Measurements from ENCODE around the gene EHMT1.

EHMT1 gene

GRCh38 chr9:137604345-137605086, 14.3 kb upstream of the EHMT1 start:
- TF ChIP-seq CTCF (IDR thresholded peaks at IDR 0.05; ENCODE audit: low read depth, low read length) = no peak

GRCh38 chr9:137605121-137606004, 13.4 kb upstream of the EHMT1 start, which contains the start of gene ARRDC1:
TSS of gene ARRDC1 (plus strand) at chr9:137605686. CDS start at chr9:137605718, 32 bp downstream.
- TF ChIP-seq CTCF (IDR thresholded peaks at IDR 0.05; ENCODE audit: low read depth, low read length) = no peak
- peak; percentile 94 for DNase-seq
- H3K36me3 ChIP-seq = no peaks in the 10 kb centered on the region
- no peaks in the 10 kb centered on the region for H3K27me3 ChIP-seq (ENCODE audit: insufficient read depth, low read depth, severe bottlenecking)
- peak within 1 kb of the TSS; percentile 42 for H3K4me3 ChIP-seq (ENCODE audit: low read depth, low read length)
- H3K27ac ChIP-seq = peak within 1 kb of the TSS; percentile 86
- H3K9me3 ChIP-seq (ENCODE audit: severe bottlenecking) = no peaks in the 10 kb centered on the region

More at GRCh38 chr9:137604345-137605086, 14.3 kb upstream of the EHMT1 start:
- Histone ChIP-seq H3K27me3 (ENCODE audit: insufficient read depth, low read depth, severe bottlenecking) (no peaks in the 10 kb centered on the region), H3K36me3 (no peaks in the 10 kb centered on the region), H3K4me3 (ENCODE audit: low read depth, low read length) (peak overlapping the region; percentile 27; the same call in 1 of the 2 replicates), H3K9me3 (ENCODE audit: severe bottlenecking) (no peaks in the 10 kb centered on the region), H3K27ac (no peak overlapping the region)
- DNase-seq = no peak

- H3K27me3 ChIP-seq (ENCODE audit: insufficient read depth, low read depth, severe bottlenecking) = no peaks in the 10 kb centered on the region
- peak overlapping the region; percentile 86 for H3K27ac ChIP-seq
- DNase-seq = no peak
- peak overlapping the region; percentile 42 for H3K4me3 ChIP-seq (ENCODE audit: low read depth, low read length)
- TF ChIP-seq CTCF (IDR thresholded peaks at IDR 0.05; ENCODE audit: low read depth, low read length) = no peak
- no peaks in the 10 kb centered on the region for H3K9me3 ChIP-seq (ENCODE audit: severe bottlenecking)
- H3K36me3 ChIP-seq = no peaks in the 10 kb centered on the region
Measured at GRCh38 chr9:137606005-137606621, 12.7 kb upstream of the EHMT1 start.

- no peak for DNase-seq
- Histone ChIP-seq H3K27me3 (ENCODE audit: insufficient read depth, low read depth, severe bottlenecking) (no peaks in the 10 kb centered on the region), H3K9me3 (ENCODE audit: severe bottlenecking) (no peaks in the 10 kb centered on the region), H3K27ac (no peak overlapping the region), H3K36me3 (no peaks in the 10 kb centered on the region), H3K4me3 (ENCODE audit: low read depth, low read length) (peak overlapping the region; percentile 42)
- no peak for TF ChIP-seq CTCF (IDR thresholded peaks at IDR 0.05; ENCODE audit: low read depth, low read length)
Measured at GRCh38 chr9:137606734-137607138, 12.1 kb upstream of the EHMT1 start.

- Histone ChIP-seq H3K36me3 (no peaks in the 10 kb centered on the region), H3K9me3 (ENCODE audit: severe bottlenecking) (no peaks in the 10 kb centered on the region), H3K27ac (no peak overlapping the region), H3K27me3 (ENCODE audit: insufficient read depth, low read depth, severe bottlenecking) (no peaks in the 10 kb centered on the region), H3K4me3 (ENCODE audit: low read depth, low read length) (no peak overlapping the region)
- no peak for DNase-seq
- TF ChIP-seq CTCF (IDR thresholded peaks at IDR 0.05; ENCODE audit: low read depth, low read length) = no peak
Measured at GRCh38 chr9:137607141-137607857, 11.5 kb upstream of the EHMT1 start.
